Activated CD8-positive, alpha-beta T cell treated with anti-CD3 and anti-CD28 coated beads, Interleukin-2, amount 10 ng/mL, durations not matched to agents 7 days and 5 days (primary cell): ENCODE results near the gene PTX4. TPM values are rescaled to one million over a fixed set of nuclear protein-coding genes. Genes with fewer than 3 reads are reported as not detected.
"Not testable (repeated sequence)": the region's sequence is repeated elsewhere in the genome, so short reads cannot be mapped to it uniquely, and the experiment has no call there.

Experiments
- ATAC-seq: fragments of 150-1000 bp; cut with Tn5 transposase; one replicate; pipeline ENCODE4 v1.10.0; 2021; ENCODE audit warnings: moderate library complexity
- CTCF ChIA-PET: fragments of 350-600 bp; sonication (Branson Sonifier 250); formaldehyde crosslinking; loops from one replicate; lab custom pipeline; 2021; ENCODE audit warnings: antibody characterized with exemption; lab: Charles Lee
- POLR2A ChIA-PET: fragments of 350-600 bp; sonication (Branson Sonifier 250); formaldehyde crosslinking; loops from one replicate; lab custom pipeline; 2021; ENCODE audit warnings: antibody characterized with exemption; lab: Charles Lee
- DNase-seq: peaks from one replicate; pipeline ENCODE4 v3.0.0-alpha.2; 2020
- H3K27ac Mint-ChIP-seq: one replicate; pipeline ENCODE4 v1.8.0; 2021; ENCODE audit warnings: mild to moderate bottlenecking, mixed read lengths
- H3K27me3 Mint-ChIP-seq: one replicate; pipeline ENCODE4 v1.8.0; 2021; ENCODE audit warnings: low read depth, mixed read lengths
- H3K36me3 Mint-ChIP-seq: one replicate; pipeline ENCODE4 v1.8.0; 2021; ENCODE audit warnings: low read depth, mixed read lengths
- H3K4me1 Mint-ChIP-seq: one replicate; pipeline ENCODE4 v1.8.0; 2021; ENCODE audit warnings: low read depth, mixed read lengths
- H3K4me3 Mint-ChIP-seq: one replicate; pipeline ENCODE4 v1.8.0; 2021; ENCODE audit warnings: mild to moderate bottlenecking, mixed read lengths
- H3K9me3 Mint-ChIP-seq: one replicate; pipeline ENCODE4 v1.8.0; 2022; ENCODE audit warnings: mixed read lengths; ENCODE audit not compliant: insufficient read depth
- total RNA-seq, 2 experiments: library from RNA; stranded (reverse); gene quantifications; one replicate each; pipeline ENCODE4 v1.2.3, GENCODE V29; 2021

The PTX4 gene
- total RNA-seq, 2 experiments from 2014 or later = not detected

DNA sequence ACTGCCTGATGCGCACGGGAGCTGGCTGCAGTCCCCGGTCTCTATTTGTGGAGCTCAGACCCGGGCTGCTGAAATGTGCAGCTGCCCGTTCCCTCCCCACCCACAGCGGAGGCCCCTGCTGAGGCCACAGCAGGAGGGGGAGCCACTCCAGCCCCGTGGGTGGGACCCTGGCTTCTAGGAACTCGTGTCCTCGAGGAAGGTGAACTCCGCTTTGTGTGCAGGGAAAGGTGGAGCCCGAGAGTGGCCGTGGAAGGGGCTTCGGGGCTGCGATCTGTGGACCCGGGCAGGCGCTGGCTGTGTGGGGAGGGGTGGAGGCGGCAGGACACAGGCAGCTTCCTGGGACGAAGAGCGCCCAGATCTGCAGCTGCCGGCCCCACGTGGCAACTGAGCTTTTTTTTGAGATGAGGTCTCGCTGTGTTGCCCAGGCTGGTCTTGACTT lies 47.3 kb downstream of the PTX4 start:
- Mint-ChIP-seq H3K9me3 (no peaks in the 10 kb centered on the region), H3K4me3 (no peak overlapping the region), H3K36me3 (no peaks in the 10 kb centered on the region), H3K27me3 (no peaks in the 10 kb centered on the region), H3K4me1 (no peaks in the 10 kb centered on the region), H3K27ac (no peak overlapping the region)
- ATAC-seq (no peak), DNase-seq (no peak)
- CTCF ChIA-PET = no interaction called here
- POLR2A ChIA-PET = no interaction called here

DNA sequence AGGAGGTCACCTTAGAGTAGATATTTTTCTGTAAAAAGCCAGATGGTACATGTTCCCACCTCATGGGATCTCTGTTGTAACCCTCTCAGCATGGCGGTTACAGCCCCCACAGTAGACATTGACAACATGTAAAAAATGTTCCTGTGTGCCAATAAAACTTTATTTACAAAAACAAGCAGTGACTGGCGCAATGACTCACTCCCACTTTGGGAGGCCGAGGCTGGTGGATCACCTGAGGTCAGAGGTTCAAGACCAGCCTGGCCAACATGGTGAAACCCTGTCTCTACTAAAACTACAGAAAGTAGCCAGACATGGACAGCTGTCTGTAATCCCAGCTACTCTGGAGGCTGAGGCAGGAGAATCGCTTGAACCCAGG lies 49.1 kb downstream of the PTX4 start:
- POLR2A ChIA-PET = interaction anchor here (1.0 kb wide), 1 partner anchor 59 kb away, joined by 3 read pairs; no protein-coding TSS in a partner anchor
- H3K36me3 Mint-ChIP-seq, H3K4me1 Mint-ChIP-seq, H3K27me3 Mint-ChIP-seq, CTCF ChIA-PET, H3K4me3 Mint-ChIP-seq, H3K9me3 Mint-ChIP-seq, H3K27ac Mint-ChIP-seq, DNase-seq, ATAC-seq: not testable (repeated sequence)

DNA sequence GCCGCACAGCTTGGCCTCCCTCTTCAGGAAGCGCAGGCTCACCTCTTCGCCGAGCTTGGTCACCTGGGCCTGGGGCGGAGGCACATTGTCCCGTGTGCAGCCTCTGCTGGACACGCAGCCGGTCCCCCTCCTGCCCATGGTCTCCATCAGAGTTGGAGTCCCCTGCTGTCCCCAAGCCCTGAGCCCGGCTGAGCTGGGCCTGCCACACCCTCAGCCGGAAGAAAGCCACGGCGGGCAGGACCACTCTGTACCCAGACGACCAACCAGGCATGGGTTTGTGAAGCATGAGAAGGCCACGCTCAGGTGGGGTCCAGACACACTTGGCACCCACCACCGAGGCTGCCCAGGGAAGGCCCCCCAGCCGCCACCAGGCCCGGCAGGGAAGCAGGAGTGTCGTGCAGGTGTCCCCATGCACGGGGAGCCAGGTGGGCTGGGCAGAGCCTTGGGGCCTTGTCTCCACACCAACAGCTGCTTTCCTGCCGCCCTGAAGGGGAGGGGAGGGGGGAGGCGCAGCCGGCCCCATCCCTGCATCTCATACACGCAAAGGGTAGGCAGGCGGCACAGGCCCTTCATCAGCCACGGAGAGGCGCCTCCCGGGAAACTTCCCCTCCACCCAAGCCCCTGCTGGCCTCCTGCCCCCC lies 49.6 kb downstream of the PTX4 start:
- no peak overlapping the region for H3K27ac Mint-ChIP-seq
- ChIA-PET CTCF (no interaction called here), POLR2A (interaction anchor here (1.0 to 2.0 kb wide), 2 partner anchors 18 to 59 kb away, joined by 3 to 8 read pairs; partner anchors contain the start of gene UQCC4)
- DNase-seq (no peak), ATAC-seq (no peak)
- H3K4me3 Mint-ChIP-seq = no peak overlapping the region
- H3K36me3 Mint-ChIP-seq = no peaks in the 10 kb centered on the region
- H3K27me3 Mint-ChIP-seq = no peaks in the 10 kb centered on the region
- H3K4me1 Mint-ChIP-seq = no peaks in the 10 kb centered on the region
- no peaks in the 10 kb centered on the region for H3K9me3 Mint-ChIP-seq

DNA sequence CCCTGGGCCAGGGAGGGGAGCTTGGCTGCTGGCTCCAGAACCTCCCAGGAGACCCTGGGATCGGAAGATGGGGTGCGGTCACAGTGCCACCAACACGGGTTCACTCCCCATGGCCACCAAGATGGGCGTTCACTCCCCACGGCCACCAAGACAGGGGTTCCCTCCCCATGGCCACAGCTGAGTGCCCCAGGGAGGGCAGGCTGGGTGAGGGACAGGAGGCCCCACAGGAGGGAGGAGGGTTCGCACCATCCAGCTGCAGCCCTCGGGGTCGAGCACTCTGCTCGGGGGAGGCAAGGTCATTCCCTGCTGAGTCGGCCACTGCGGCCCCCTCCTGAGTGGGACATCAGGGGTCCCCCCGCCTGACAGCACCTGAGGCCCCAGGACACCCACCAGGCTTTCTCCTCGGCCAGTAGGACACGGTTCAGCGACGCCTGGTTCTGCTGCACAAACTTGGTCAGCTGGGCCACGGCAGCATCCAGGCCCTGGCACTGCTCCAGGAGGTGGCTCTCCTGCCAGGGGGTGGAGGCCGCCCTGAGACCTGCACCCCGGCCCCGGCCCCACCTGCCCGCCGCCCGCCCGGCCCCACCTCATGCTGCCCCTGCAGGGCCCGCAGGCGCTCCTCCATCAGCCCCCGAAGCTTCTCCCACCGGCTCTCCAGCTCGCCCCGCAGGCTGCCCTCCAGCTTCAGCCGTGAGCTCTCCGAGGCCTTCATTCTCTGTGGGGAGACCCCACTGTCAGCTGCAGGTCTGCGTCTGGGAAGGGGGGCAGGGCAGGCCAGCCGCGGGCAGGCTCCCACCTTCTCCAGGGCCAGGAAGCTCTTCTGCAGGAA lies 50.3 kb downstream of the PTX4 start:
- Mint-ChIP-seq H3K4me1 (no peaks in the 10 kb centered on the region), H3K9me3 (no peaks in the 10 kb centered on the region), H3K36me3 (no peaks in the 10 kb centered on the region), H3K27ac (no peak overlapping the region), H3K4me3 (no peak overlapping the region), H3K27me3 (no peaks in the 10 kb centered on the region)
- no peak for ATAC-seq
- POLR2A ChIA-PET = interaction anchor here (1.0 to 2.0 kb wide), 2 partner anchors 18 to 58 kb away, joined by 3 to 8 read pairs; partner anchors contain the start of gene UQCC4
- no peak for DNase-seq
- CTCF ChIA-PET = no interaction called here

DNA sequence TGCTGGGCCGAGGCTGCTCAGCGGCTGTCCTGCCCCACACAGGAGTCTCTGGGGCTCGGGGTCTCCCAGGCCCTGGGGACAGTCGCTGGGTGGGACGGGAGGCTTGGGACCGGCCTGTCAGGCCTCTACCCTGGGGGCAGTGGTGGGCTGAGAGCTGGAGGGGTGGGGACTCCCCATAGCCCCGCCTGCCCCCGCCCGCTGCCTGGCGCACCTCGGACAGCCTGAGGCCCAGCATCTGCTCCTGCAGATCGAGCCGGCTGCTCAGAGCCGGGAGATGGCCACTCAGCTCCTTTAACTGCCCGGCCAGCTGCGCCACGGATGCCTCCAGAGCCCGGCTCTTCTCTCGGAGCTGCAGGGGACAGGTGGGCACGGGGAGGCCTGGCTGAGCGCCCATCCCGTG lies 51.1 kb downstream of the PTX4 start:
- ChIA-PET CTCF (no interaction called here), POLR2A (interaction anchor here (2.0 kb wide), 1 partner anchor 17 kb away, joined by 8 read pairs; the partner anchor contains the start of gene UQCC4)
- no peaks in the 10 kb centered on the region for H3K36me3 Mint-ChIP-seq
- no peaks in the 10 kb centered on the region for H3K27me3 Mint-ChIP-seq
- ATAC-seq (no peak), DNase-seq (no peak)
- no peaks in the 10 kb centered on the region for H3K4me1 Mint-ChIP-seq
- no peaks in the 10 kb centered on the region for H3K9me3 Mint-ChIP-seq
- H3K4me3 Mint-ChIP-seq = no peak overlapping the region
- H3K27ac Mint-ChIP-seq = no peak overlapping the region

DNA sequence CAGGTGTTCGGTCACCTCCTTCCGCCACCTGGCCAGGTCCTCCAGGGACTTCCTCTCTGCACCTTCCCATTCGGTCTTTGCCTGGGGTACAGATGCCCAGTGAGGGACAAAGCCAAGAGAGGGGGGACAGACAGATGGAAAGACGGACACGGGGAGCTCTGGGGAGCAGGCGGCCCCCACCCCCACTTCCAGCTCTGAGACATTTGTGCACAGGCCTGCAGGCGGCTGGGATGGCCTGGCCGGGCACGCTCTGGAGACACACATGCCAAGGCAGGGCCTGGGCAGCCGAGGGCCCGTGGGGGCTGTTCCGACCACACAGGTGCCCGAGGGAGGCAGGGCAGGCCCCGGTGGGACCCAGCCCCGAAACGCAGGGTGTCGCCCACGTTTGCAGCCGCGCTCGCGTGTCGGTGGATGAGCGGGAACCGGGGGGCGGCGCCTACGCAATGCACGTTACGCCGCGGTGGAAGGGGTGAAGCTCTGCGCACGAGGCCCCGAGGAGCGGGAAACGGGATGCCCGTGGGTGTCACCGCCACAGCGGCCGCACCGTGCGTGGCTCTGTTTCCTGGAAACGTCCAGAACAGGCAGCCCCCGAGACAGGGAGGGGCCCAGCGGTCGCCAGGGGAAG lies 51.9 kb downstream of the PTX4 start:
- Mint-ChIP-seq H3K4me3 (no peak overlapping the region), H3K36me3 (no peaks in the 10 kb centered on the region), H3K27ac (no peak overlapping the region), H3K9me3 (no peaks in the 10 kb centered on the region), H3K27me3 (no peaks in the 10 kb centered on the region), H3K4me1 (peaks cover 2% of the 10 kb centered on the region)
- ATAC-seq (no peak), DNase-seq (no peak)
- ChIA-PET POLR2A (no interaction called here), CTCF (no interaction called here)

DNA sequence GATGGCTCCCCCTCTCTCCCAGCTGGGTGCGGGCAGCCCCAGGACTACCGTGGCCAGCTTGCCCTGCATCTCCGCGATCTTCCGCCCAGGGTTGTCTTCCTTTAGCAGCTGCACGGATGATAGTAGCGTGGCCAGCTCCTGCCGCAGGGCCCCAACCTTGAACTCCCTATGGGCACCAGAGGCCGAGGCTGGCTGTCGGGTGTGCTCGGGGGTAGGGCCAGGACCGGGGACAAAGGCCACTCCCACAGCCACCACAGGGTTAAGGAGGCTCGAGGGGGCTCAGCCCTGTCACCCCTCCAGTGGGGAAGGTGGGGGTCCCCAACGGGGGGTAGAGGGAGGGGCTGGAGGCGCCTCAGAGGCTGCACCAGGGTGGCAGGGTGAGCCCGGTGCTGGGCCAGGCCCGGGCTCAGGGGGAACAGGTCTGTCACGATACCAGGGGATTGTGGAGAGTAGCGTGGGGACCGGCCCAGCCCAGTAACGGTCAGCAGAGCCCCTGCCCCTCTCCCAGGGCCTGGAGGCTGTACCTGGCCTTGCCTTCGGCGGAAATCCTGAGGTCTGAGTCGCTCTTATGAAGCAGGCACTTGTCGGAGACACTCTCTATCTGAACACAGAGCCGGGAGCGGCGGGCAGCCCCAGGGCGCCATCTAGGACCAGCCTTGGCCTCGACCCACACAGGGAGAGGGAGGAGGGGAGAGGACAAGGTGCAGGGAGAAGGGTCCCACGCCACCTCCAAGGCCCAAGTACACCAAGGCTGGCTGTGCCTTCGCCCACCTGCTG lies 52.6 kb downstream of the PTX4 start:
- POLR2A ChIA-PET = interaction anchor here (1.8 kb wide), 1 partner anchor 15 kb away, joined by 7 read pairs; the partner anchor contains the start of gene UQCC4
- Mint-ChIP-seq H3K27me3 (no peaks in the 10 kb centered on the region), H3K9me3 (no peaks in the 10 kb centered on the region), H3K4me1 (peaks cover 3% of the 10 kb centered on the region), H3K27ac (no peak overlapping the region), H3K4me3 (no peak overlapping the region), H3K36me3 (no peaks in the 10 kb centered on the region)
- ATAC-seq (no peak), DNase-seq (no peak)
- CTCF ChIA-PET = no interaction called here

Other genes with a start within 250 kb of the PTX4 start
- gene TPSAB1, start 248.2 kb downstream of the PTX4 start, total RNA-seq = not detected
- gene TPSD1, start 232.9 kb downstream of the PTX4 start, total RNA-seq = not detected
- gene UBE2I, start 179.3 kb downstream of the PTX4 start, total RNA-seq = 100 to 1,000 TPM; 207 to 237 TPM
- under 1 TPM; 0.24 to 0.63 TPM for gene BAIAP3, start 155.3 kb downstream of the PTX4 start, total RNA-seq
- gene TSR3, start 137.1 kb downstream of the PTX4 start, total RNA-seq = 10 to 100 TPM; 48.5 to 50.7 TPM
- gene GNPTG, start 137.0 kb downstream of the PTX4 start, total RNA-seq = 10 to 100 TPM; 24.2 to 25.1 TPM
- 10 to 100 TPM; 19.6 to 24.9 TPM for gene UNKL, start 74.2 kb downstream of the PTX4 start, total RNA-seq
- gene UQCC4, start 68.2 kb downstream of the PTX4 start, total RNA-seq = 10 to 100 TPM; 17.2 to 20.1 TPM
- gene PERCC1, start 57.9 kb downstream of the PTX4 start, total RNA-seq = under 1 TPM in 1 of 2 experiments, not detected in 1; 0.37 TPM
- 1 to 10 TPM; 1.5 to 2.1 TPM for gene CCDC154, start 44.4 kb downstream of the PTX4 start, total RNA-seq
- 10 to 100 TPM; 41.9 to 43.9 TPM for gene CLCN7, start 13.9 kb downstream of the PTX4 start, total RNA-seq
- gene TELO2, start 4.4 kb upstream of the PTX4 start, total RNA-seq = 10 to 100 TPM; 70.1 to 73.3 TPM
- 10 to 100 TPM; 35.1 to 35.6 TPM for gene TMEM204, start 44.7 kb upstream of the PTX4 start, total RNA-seq
- 10 to 100 TPM; 10.3 to 15.4 TPM for gene IFT140, start 123.1 kb upstream of the PTX4 start, total RNA-seq
- gene CRAMP1, start 123.4 kb upstream of the PTX4 start, total RNA-seq = 10 to 100 TPM; 23.9 to 25.2 TPM
- 10 to 100 TPM; 56.1 to 61.7 TPM for gene JPT2, start 189.3 kb upstream of the PTX4 start, total RNA-seq
- 10 to 100 TPM; 75.9 to 82.7 TPM for gene MAPK8IP3, start 217.3 kb upstream of the PTX4 start, total RNA-seq